ENCODE results near the gene ATP10B.

ATP10B gene

DNA sequence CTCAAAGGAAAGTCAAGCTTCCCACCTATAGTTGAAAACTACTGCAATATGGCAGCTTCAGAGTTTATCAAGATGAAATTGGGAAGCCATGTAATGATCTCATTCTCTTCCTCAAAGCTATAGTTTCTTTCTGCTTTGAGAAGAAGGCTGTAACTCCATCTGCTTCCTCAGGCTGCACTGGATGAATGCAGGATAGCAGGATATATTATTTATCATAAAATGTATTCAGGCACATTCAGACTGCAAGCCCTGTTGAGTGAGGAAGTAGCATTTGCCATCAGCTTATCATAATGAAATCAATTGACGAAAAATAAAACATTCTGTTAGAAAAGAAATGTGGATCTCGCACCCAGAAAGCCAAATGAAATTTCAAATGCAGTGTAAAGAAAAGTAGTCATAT lies 560 bp downstream of the ATP10B start:
- Histone ChIP-seq H3K36me3 (ENCODE audit: control insufficient read depth in 2 of 2, insufficient read depth in 1 of 2, low read length in 2 of 2) (no peaks in the 10 kb centered on the region), H3K4me1 (ENCODE audit: control insufficient read depth, insufficient read depth, low read length) (no peaks in the 10 kb centered on the region), H3K4me3 (ENCODE audit: low read depth, low read length) (no peak overlapping the region), H3K27ac (ENCODE audit: extremely low read depth, low read depth, low read length) (no peak overlapping the region), H3K9me3 (ENCODE audit: control insufficient read depth, insufficient read depth, low read depth, low read length) (no peaks in the 10 kb centered on the region)
- POLR2A ChIA-PET = no interaction called here
- TF ChIP-seq HOXD13 (CRISPR knock-in tag; IDR thresholded peaks at IDR 0.05; ENCODE audit: borderline replicate concordance) (no peak), ZNF521 (tag by site-specific recombination; IDR thresholded peaks at IDR 0.05) (no peak), ZNF19 (tag by site-specific recombination; IDR thresholded peaks at IDR 0.05; ENCODE audit: low read depth) (no peak), ZNF302 (tag by site-specific recombination; IDR thresholded peaks at IDR 0.05; ENCODE audit: low read depth) (no peak), ZNF530 (tag by site-specific recombination; IDR thresholded peaks at IDR 0.05; ENCODE audit: low read depth) (no peak), ZNF76 (tag by site-specific recombination; IDR thresholded peaks at IDR 0.05; ENCODE audit: borderline replicate concordance, low read depth) (no peak)
- TF ChIP-seq, protein P1, sequence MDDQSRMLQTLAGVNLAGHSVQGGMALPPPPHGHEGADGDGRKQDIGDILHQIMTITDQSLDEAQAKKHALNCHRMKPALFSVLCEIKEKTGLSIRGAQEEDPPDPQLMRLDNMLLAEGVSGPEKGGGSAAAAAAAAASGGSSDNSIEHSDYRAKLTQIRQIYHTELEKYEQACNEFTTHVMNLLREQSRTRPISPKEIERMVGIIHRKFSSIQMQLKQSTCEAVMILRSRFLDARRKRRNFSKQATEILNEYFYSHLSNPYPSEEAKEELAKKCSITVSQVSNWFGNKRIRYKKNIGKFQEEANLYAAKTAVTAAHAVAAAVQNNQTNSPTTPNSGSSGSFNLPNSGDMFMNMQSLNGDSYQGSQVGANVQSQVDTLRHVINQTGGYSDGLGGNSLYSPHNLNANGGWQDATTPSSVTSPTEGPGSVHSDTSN (CRISPR knock-in tag; IDR thresholded peaks at IDR 0.05) = no peak
- TF ChIP-seq, protein P2, sequence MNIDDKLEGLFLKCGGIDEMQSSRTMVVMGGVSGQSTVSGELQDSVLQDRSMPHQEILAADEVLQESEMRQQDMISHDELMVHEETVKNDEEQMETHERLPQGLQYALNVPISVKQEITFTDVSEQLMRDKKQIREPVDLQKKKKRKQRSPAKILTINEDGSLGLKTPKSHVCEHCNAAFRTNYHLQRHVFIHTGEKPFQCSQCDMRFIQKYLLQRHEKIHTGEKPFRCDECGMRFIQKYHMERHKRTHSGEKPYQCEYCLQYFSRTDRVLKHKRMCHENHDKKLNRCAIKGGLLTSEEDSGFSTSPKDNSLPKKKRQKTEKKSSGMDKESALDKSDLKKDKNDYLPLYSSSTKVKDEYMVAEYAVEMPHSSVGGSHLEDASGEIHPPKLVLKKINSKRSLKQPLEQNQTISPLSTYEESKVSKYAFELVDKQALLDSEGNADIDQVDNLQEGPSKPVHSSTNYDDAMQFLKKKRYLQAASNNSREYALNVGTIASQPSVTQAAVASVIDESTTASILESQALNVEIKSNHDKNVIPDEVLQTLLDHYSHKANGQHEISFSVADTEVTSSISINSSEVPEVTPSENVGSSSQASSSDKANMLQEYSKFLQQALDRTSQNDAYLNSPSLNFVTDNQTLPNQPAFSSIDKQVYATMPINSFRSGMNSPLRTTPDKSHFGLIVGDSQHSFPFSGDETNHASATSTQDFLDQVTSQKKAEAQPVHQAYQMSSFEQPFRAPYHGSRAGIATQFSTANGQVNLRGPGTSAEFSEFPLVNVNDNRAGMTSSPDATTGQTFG (tag by site-specific recombination; IDR thresholded peaks at IDR 0.05; ENCODE audit: borderline replicate concordance) = no peak
- CTCF ChIA-PET = no interaction called here

- TF ChIP-seq ZNF530 (tag by site-specific recombination; IDR thresholded peaks at IDR 0.05; ENCODE audit: low read depth) (no peak), ZNF221 (tag by site-specific recombination; IDR thresholded peaks at IDR 0.05; ENCODE audit: borderline replicate concordance) (no peak), ZNF664 (tag by site-specific recombination; IDR thresholded peaks at IDR 0.05) (no peak)
- H3K4me3 ChIP-seq (ENCODE audit: low read depth, low read length) = no peak overlapping the region
- H3K9me3 ChIP-seq (ENCODE audit: control insufficient read depth, insufficient read depth, low read depth, low read length) = no peaks in the 10 kb centered on the region
- no peaks in the 10 kb centered on the region for H3K36me3 ChIP-seq (ENCODE audit: control insufficient read depth in 2 of 2, insufficient read depth in 1 of 2, low read length in 2 of 2)
- POLR2A ChIA-PET = no interaction called here
- no peaks in the 10 kb centered on the region for H3K4me1 ChIP-seq (ENCODE audit: control insufficient read depth, insufficient read depth, low read length)
- CTCF ChIA-PET = no interaction called here
- H3K27ac ChIP-seq (ENCODE audit: extremely low read depth, low read depth, low read length) = no peak overlapping the region
These were observed 1.6 kb downstream of the ATP10B start for GRCh38 chr5:160850421-160850820.

GRCh38 chr5:160847526-160848085 lies 4.4 kb downstream of the ATP10B start:
- Histone ChIP-seq H3K27ac (ENCODE audit: extremely low read depth, low read depth, low read length) (no peak overlapping the region), H3K4me3 (ENCODE audit: low read depth, low read length) (no peak overlapping the region), H3K36me3 (ENCODE audit: control insufficient read depth in 2 of 2, insufficient read depth in 1 of 2, low read length in 2 of 2) (no peaks in the 10 kb centered on the region; a peak in 1 of 3 replicates), H3K9me3 (ENCODE audit: control insufficient read depth, insufficient read depth, low read depth, low read length) (no peaks in the 10 kb centered on the region), H3K4me1 (ENCODE audit: control insufficient read depth, insufficient read depth, low read length) (no peaks in the 10 kb centered on the region)
- TF ChIP-seq ZFP41 (tag by site-specific recombination; IDR thresholded peaks at IDR 0.05; ENCODE audit: borderline replicate concordance) (no peak), ZNF280C (tag by site-specific recombination; IDR thresholded peaks at IDR 0.05) (no peak), ZNF621 (tag by site-specific recombination; IDR thresholded peaks at IDR 0.05) (no peak), IKZF3 (tag by site-specific recombination; IDR thresholded peaks at IDR 0.05) (no peak), ZNF530 (tag by site-specific recombination; IDR thresholded peaks at IDR 0.05; ENCODE audit: low read depth) (no peak), ZNF792 (tag by site-specific recombination; IDR thresholded peaks at IDR 0.05) (no peak), ZNF777 (tag by site-specific recombination; IDR thresholded peaks at IDR 0.05; ENCODE audit: borderline replicate concordance) (no peak)
- TF ChIP-seq, protein P3, sequence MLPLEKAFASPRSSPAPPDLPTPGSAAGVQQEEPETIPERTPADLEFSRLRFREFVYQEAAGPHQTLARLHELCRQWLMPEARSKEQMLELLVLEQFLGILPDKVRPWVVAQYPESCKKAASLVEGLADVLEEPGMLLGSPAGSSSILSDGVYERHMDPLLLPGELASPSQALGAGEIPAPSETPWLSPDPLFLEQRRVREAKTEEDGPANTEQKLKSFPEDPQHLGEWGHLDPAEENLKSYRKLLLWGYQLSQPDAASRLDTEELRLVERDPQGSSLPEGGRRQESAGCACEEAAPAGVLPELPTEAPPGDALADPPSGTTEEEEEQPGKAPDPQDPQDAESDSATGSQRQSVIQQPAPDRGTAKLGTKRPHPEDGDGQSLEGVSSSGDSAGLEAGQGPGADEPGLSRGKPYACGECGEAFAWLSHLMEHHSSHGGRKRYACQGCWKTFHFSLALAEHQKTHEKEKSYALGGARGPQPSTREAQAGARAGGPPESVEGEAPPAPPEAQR (tag by site-specific recombination; IDR thresholded peaks at IDR 0.05) = no peak
- POLR2A ChIA-PET = no interaction called here
- CTCF ChIA-PET = interaction anchor here (0.6 kb wide), 1 partner anchor 350 kb away, joined by 4 read pairs; no protein-coding TSS in a partner anchor

Measured in HEK293 (cell line).